Mesenchymal stem cell (in vitro differentiated cells and primary cell): ENCODE data around the gene AFAP1.

Experiments used
- DNase-seq: peaks from one replicate; pipeline ENCODE4 v3.0.0-alpha.2; 2013
- H2AFZ ChIP-seq: one replicate; pipeline ENCODE4 v1.6.1; 2013; ENCODE audit warnings: low read depth, mild to moderate bottlenecking, control low read depth, inconsistent platforms, low read length, moderate library complexity
- H2AK5ac ChIP-seq: 2 replicates; pipeline ENCODE4 v1.6.1; 2013; ENCODE audit warnings: low read length, moderate library complexity, mild to moderate bottlenecking, inconsistent platforms; ENCODE audit not compliant: severe bottlenecking
- H2BK120ac ChIP-seq: one replicate; pipeline ENCODE4 v1.6.1; 2013; ENCODE audit warnings: low read depth, mild to moderate bottlenecking, inconsistent platforms, low read length, moderate library complexity
- H2BK12ac ChIP-seq, 2 experiments: one replicate each; pipeline ENCODE4 v1.6.1; 2013; ENCODE audit warnings: inconsistent platforms in 2 of 2, low read length in 2 of 2, mild to moderate bottlenecking in 2 of 2, moderate library complexity in 2 of 2, control low read depth in 1 of 2
- H2BK15ac ChIP-seq: one replicate; pipeline ENCODE4 v1.6.1; 2013; ENCODE audit warnings: mild to moderate bottlenecking, low read depth, inconsistent platforms; ENCODE audit not compliant: poor library complexity, severe bottlenecking
- H2BK5ac ChIP-seq: 2 replicates; pipeline ENCODE4 v1.6.1; 2013; ENCODE audit warnings: low read depth, mild to moderate bottlenecking, low read length, control low read depth, inconsistent platforms; ENCODE audit not compliant: poor library complexity, severe bottlenecking
- H3K14ac ChIP-seq, 2 experiments: one replicate each; pipeline ENCODE4 v1.6.1; 2013; ENCODE audit warnings: inconsistent platforms in 2 of 2, low read length in 2 of 2, control low read depth in 1 of 2, mild to moderate bottlenecking in 1 of 2, moderate library complexity in 1 of 2
- H3K18ac ChIP-seq, 2 experiments: one replicate each; pipeline ENCODE4 v1.6.1; 2013; ENCODE audit warnings: inconsistent platforms in 2 of 2, low read length in 2 of 2, control low read depth in 1 of 2, low read depth in 1 of 2, mild to moderate bottlenecking in 1 of 2
- H3K23ac ChIP-seq, 2 experiments: one replicate each; pipeline ENCODE4 v1.6.1; 2013; ENCODE audit warnings: inconsistent platforms in 2 of 2, low read length in 2 of 2, mild to moderate bottlenecking in 2 of 2, moderate library complexity in 2 of 2, control low read depth in 1 of 2
- H3K27ac ChIP-seq: 2 replicates; pipeline ENCODE4 v1.5.1; 2013; ENCODE audit warnings: mild to moderate bottlenecking, moderate library complexity, low read length, control low read depth, inconsistent platforms; ENCODE audit not compliant: poor library complexity, severe bottlenecking
- H3K27me3 ChIP-seq, 2 experiments: 2 replicates each; pipeline versions ENCODE4 v1.6.1 to v1.7.0; 2013; ENCODE audit warnings: low read length in 2 of 2, mild to moderate bottlenecking in 2 of 2, moderate library complexity in 2 of 2, control low read depth in 1 of 2, inconsistent platforms in 1 of 2; ENCODE audit not compliant: control insufficient read depth in 1 of 2, insufficient read depth in 1 of 2
- H3K36me3 ChIP-seq, 2 experiments: 2 replicates each; pipeline versions ENCODE4 v1.6.1 to v1.7.0; 2013; ENCODE audit warnings: low read length in 2 of 2, control low read depth in 1 of 2, inconsistent platforms in 1 of 2, low read depth in 1 of 2, mild to moderate bottlenecking in 1 of 2; ENCODE audit not compliant: insufficient read depth in 2 of 2, control insufficient read depth in 1 of 2
- H3K4ac ChIP-seq, 2 experiments: one replicate each; pipeline ENCODE4 v1.6.1; 2013; ENCODE audit warnings: inconsistent platforms in 2 of 2, low read length in 2 of 2, mild to moderate bottlenecking in 2 of 2, moderate library complexity in 2 of 2, control low read depth in 1 of 2, low read depth in 1 of 2
- H3K4me1 ChIP-seq: 2 replicates; pipeline ENCODE4 v1.6.1; 2013; ENCODE audit warnings: low read depth, low read length, control low read depth; ENCODE audit not compliant: control insufficient read depth, insufficient read depth
- H3K4me2 ChIP-seq: 2 replicates; pipeline ENCODE4 v1.6.1; 2013; ENCODE audit warnings: low read length, mild to moderate bottlenecking, inconsistent platforms; ENCODE audit not compliant: poor library complexity, severe bottlenecking
- H3K4me3 ChIP-seq, 2 experiments: 2 replicates each; pipeline versions ENCODE4 v1.5.1 to v1.7.0; 2013; ENCODE audit warnings: low read length in 2 of 2, mild to moderate bottlenecking in 2 of 2, control low read depth in 1 of 2, low read depth in 1 of 2; ENCODE audit not compliant: insufficient read depth in 1 of 2
- H3K79me1 ChIP-seq: replicated peaks from 2 replicates; pipeline ENCODE4 v1.6.1; 2013; ENCODE audit warnings: mild to moderate bottlenecking, control low read depth, low read length, inconsistent platforms; ENCODE audit not compliant: poor library complexity, severe bottlenecking
- H3K9ac ChIP-seq: 2 replicates; pipeline ENCODE4 v1.7.0; 2013; ENCODE audit warnings: mild to moderate bottlenecking, low read length, moderate library complexity
- H3K9me3 ChIP-seq: 2 replicates; pipeline ENCODE4 v1.7.0; 2013; ENCODE audit warnings: mild to moderate bottlenecking, low read length; ENCODE audit not compliant: control insufficient read depth
- H4K8ac ChIP-seq: one replicate; pipeline ENCODE4 v1.6.1; 2013; ENCODE audit warnings: inconsistent platforms, mild to moderate bottlenecking, low read length, moderate library complexity
- H4K91ac ChIP-seq: one replicate; pipeline ENCODE4 v1.6.1; 2013; ENCODE audit warnings: mild to moderate bottlenecking, low read length, inconsistent platforms
- WGBS: methylation state at CpG from one replicate; pipeline ENCODE4 v1.1.7; 2013; ENCODE audit warnings: mixed read lengths; 5-methylcytosine and 5-hydroxymethylcytosine counted together

Gene AFAP1

DNA sequence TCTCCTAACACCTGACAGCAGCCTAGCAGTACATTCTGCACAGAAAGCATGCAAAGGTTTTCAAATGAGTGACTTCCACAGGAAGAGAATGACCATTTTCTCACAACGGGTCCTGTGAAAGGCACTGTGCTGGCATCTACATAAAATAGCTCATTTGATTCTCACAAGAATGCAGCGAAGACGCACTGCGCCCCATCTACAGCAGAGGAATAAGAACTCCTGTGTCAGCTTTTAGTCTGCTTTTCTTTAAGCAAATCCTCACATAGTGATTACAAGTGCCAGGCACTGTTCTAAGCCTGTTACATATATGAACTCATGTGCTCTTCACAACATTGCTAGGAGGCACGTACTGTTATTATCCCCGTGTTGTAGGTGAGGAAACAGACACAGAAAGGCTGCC, 62.5 kb downstream of the AFAP1 start:
- peaks cover 23% of the 10 kb centered on the region for H3K4me1 ChIP-seq

DNA sequence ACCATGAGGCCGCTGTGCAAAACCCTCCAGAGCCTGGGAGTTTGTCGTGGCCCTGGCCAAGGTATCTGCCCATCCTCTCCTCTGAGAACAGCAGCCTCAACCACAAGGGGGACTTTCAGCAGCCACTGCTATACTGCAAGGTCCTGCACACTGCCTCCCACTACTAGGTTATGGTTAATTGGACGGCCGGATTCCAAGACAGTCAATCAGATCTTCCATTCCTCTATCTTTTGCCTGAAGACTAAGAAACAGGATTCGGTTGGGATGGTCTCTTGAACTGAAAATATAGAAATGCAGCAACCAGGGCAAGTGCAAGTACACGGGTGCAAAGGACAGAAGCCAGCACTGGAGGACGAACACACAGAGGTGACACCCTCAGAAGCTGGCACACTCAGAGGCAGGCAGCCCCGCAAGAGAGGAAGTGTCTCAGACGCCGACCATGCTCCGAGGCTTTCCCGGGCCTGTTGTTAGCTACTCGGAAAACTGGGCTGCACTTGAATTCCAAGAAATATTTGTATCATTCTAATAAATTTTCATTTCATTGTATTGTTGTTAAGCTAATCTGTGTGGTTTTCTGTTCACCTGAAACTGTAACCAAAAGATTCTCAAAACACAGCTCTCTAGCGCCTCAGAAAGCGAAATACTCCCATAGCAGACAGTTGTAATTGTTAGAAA, 63.3 kb downstream of the AFAP1 start:
- Histone ChIP-seq H2BK120ac (no peak overlapping the region), H3K9ac (peak overlapping the region; percentile 42), H3K9me3 (no peaks in the 10 kb centered on the region), H3K79me1 (peaks cover 10% of the 10 kb centered on the region), H2BK15ac (no peak overlapping the region), H3K27ac (no peak overlapping the region), H2AFZ (no peak overlapping the region), H4K8ac (no peak overlapping the region), H3K36me3 (peaks cover 0 to 3% of the 10 kb centered on the region in 2 experiments), H3K4me3 (peak overlapping the region in 1 of 2 experiments; percentile 58), H2BK12ac (no peak overlapping the region), H2AK5ac (peak overlapping the region; percentile 60), H3K4me1 (peaks cover 24% of the 10 kb centered on the region), H3K14ac (peak overlapping the region in 1 of 2 experiments; percentile 79), H3K4ac (no peak overlapping the region), H4K91ac (no peak overlapping the region), H3K18ac (peak overlapping the region in 1 of 2 experiments; percentile 61), H2BK5ac (no peak overlapping the region), H3K4me2 (no peak overlapping the region), H3K23ac (no peak overlapping the region), H3K27me3 (no peaks in the 10 kb centered on the region)
- DNase-seq = peak; percentile 58
- WGBS = 79% methylated on average over 10 of the region's 15 CpGs

More for the DNA sequence above, 62.5 kb downstream of the AFAP1 start:
- no peak overlapping the region for H4K91ac ChIP-seq
- no peak overlapping the region for H2BK15ac ChIP-seq
- no peak overlapping the region for H3K14ac ChIP-seq
- 92% methylated on average over 6 of the region's 6 CpGs for WGBS
- no peak overlapping the region for H3K4me2 ChIP-seq
- no peaks in the 10 kb centered on the region for H3K9me3 ChIP-seq
- no peak overlapping the region for H2AK5ac ChIP-seq
- H2BK12ac ChIP-seq = no peak overlapping the region
- H2BK120ac ChIP-seq = no peak overlapping the region
- no peak overlapping the region for H4K8ac ChIP-seq
- H3K9ac ChIP-seq = peak overlapping the region; percentile 42
- no peak overlapping the region for H2BK5ac ChIP-seq
- no peak overlapping the region for H2AFZ ChIP-seq
- peak overlapping the region in 1 of 2 experiments; percentile 15 for H3K4ac ChIP-seq
- no peaks in the 10 kb centered on the region for H3K36me3 ChIP-seq
- DNase-seq = no peak
- H3K27me3 ChIP-seq = no peaks in the 10 kb centered on the region
- H3K4me3 ChIP-seq = no peak overlapping the region
- H3K23ac ChIP-seq = no peak overlapping the region
- no peak overlapping the region for H3K18ac ChIP-seq
- peaks cover 8% of the 10 kb centered on the region for H3K79me1 ChIP-seq
- no peak overlapping the region for H3K27ac ChIP-seq

- no peak overlapping the region for H4K91ac ChIP-seq
Observed at GRCh38 chr4:7874838-7875237, 64.8 kb downstream of the AFAP1 start.

DNA sequence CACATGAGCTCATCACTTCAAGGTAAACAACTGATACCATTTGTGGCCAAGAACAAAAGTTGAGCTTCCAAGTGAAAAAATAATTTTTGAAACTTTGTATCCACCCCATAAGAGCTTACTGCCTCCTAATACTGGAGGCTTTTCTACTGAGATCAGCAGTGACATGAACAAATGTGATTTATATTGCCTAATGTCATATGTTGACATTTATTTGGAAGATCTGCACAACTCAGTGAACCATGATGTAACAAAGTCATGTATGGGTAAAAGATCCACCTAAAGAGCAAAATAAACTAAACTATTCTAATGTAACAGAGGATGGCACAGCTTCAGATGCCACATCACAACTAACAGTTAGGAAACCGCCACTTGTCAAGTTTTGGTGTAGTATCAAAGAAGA, 65.8 kb downstream of the AFAP1 start:
- no peak overlapping the region for H3K27ac ChIP-seq
- H3K9me3 ChIP-seq = no peaks in the 10 kb centered on the region
- no CpG with 5 or more reads among the region's 1 CpG for WGBS
- H2AFZ ChIP-seq = no peak overlapping the region
- no peak overlapping the region for H3K23ac ChIP-seq
- no peak overlapping the region for H2BK12ac ChIP-seq
- H3K4me2 ChIP-seq = no peak overlapping the region
- peak overlapping the region in 1 of 2 experiments; percentile 7 for H3K18ac ChIP-seq
- H3K4ac ChIP-seq = no peak overlapping the region
- H3K27me3 ChIP-seq = no peaks in the 10 kb centered on the region
- no peak overlapping the region for H3K4me3 ChIP-seq
- peaks cover 15 to 24% of the 10 kb centered on the region in 2 experiments for H3K36me3 ChIP-seq
- H4K8ac ChIP-seq = no peak overlapping the region
- no peak for DNase-seq
- no peak overlapping the region for H2BK120ac ChIP-seq
- no peak overlapping the region for H2BK15ac ChIP-seq
- no peak overlapping the region for H2BK5ac ChIP-seq
- H2AK5ac ChIP-seq = peak overlapping the region; percentile 71
- peaks cover 19% of the 10 kb centered on the region for H3K4me1 ChIP-seq
- peaks cover 19% of the 10 kb centered on the region for H3K79me1 ChIP-seq
- H3K9ac ChIP-seq = no peak overlapping the region
- no peak overlapping the region for H3K14ac ChIP-seq
- H4K91ac ChIP-seq = no peak overlapping the region

More at GRCh38 chr4:7874838-7875237, 64.8 kb downstream of the AFAP1 start:
- Histone ChIP-seq H3K79me1 (peaks cover 19% of the 10 kb centered on the region), H3K18ac (no peak overlapping the region), H3K4me1 (peaks cover 24% of the 10 kb centered on the region), H3K4me3 (no peak overlapping the region), H3K9me3 (no peaks in the 10 kb centered on the region), H3K27me3 (no peaks in the 10 kb centered on the region), H2BK120ac (no peak overlapping the region), H3K14ac (no peak overlapping the region), H2BK12ac (no peak overlapping the region), H2BK15ac (no peak overlapping the region), H3K4me2 (no peak overlapping the region), H2AK5ac (no peak overlapping the region), H3K36me3 (peaks cover 14 to 15% of the 10 kb centered on the region in 2 experiments), H3K27ac (no peak overlapping the region), H3K9ac (no peak overlapping the region), H3K23ac (no peak overlapping the region), H4K8ac (no peak overlapping the region), H2BK5ac (no peak overlapping the region), H3K4ac (no peak overlapping the region), H2AFZ (no peak overlapping the region)
- 97% methylated on average over 3 of the region's 3 CpGs for WGBS
- DNase-seq = no peak
